Naive thymus-derived CD4-positive, alpha-beta T cell (primary cell): ENCODE data around the gene ABCC4. TPM values are rescaled to one million over a fixed set of nuclear protein-coding genes. Genes with fewer than 3 reads are reported as not detected.
A peak's percentile ranks its signal among the peaks of the same experiment; 100 is the strongest.

Experiments used
- ATAC-seq: fragments of 150-1000 bp; cut with Tn5 transposase; 2 replicates; pipeline ENCODE4 v1.10.0; 2021; ENCODE audit warnings: mild to moderate bottlenecking, moderate library complexity
- CTCF ChIA-PET: fragments of 350-600 bp; sonication (Branson Sonifier 250); formaldehyde crosslinking; loops from one replicate; lab custom pipeline; 2021; ENCODE audit warnings: antibody characterized with exemption; lab: Charles Lee
- POLR2A ChIA-PET: fragments of 350-600 bp; sonication (Branson Sonifier 250); formaldehyde crosslinking; loops from one replicate; lab custom pipeline; 2021; ENCODE audit warnings: antibody characterized with exemption, inconsistent platforms; lab: Charles Lee
- DNase-seq, 9 donors: peaks; one replicate each; pipeline versions ENCODE4 v3.0.0 to v3.0.0-alpha.2; 2020 to 2022; ENCODE audit warnings: mixed read lengths in 1 of 9
- H3K27ac ChIP-seq: one replicate; pipeline ENCODE4 v1.7.0; 2013; ENCODE audit warnings: mild to moderate bottlenecking, low read depth, low read length, moderate library complexity
- H3K27me3 ChIP-seq, 2 donors: one replicate each; pipeline ENCODE4 v1.7.0; 2013; ENCODE audit warnings: low read length in 2 of 2, mild to moderate bottlenecking in 2 of 2, moderate library complexity in 2 of 2; ENCODE audit not compliant: control insufficient read depth in 2 of 2, insufficient read depth in 2 of 2
- H3K36me3 ChIP-seq, 3 experiments: 1 replicate in 2 of 3; 2 replicates in 1 of 3; pipeline ENCODE4 v1.7.0; 2013; ENCODE audit warnings: low read length in 3 of 3, mild to moderate bottlenecking in 3 of 3, moderate library complexity in 1 of 3; ENCODE audit not compliant: insufficient read depth in 3 of 3, control insufficient read depth in 2 of 3
- H3K4me1 ChIP-seq, 2 donors: one replicate each; pipeline ENCODE4 v1.7.0; 2013; ENCODE audit warnings: low read length in 2 of 2, mild to moderate bottlenecking in 2 of 2, moderate library complexity in 1 of 2; ENCODE audit not compliant: control insufficient read depth in 2 of 2, insufficient read depth in 2 of 2
- H3K4me3 ChIP-seq: 2 replicates; pipeline ENCODE4 v1.7.0; 2013; ENCODE audit warnings: mild to moderate bottlenecking, low read length
- H3K9me3 ChIP-seq, 3 experiments: 1 replicate in 2 of 3; 2 replicates in 1 of 3; pipeline ENCODE4 v1.7.0; 2013; ENCODE audit warnings: low read length in 3 of 3; ENCODE audit not compliant: control insufficient read depth in 2 of 3
- H3K27ac Mint-ChIP-seq, 9 donors: one replicate each; pipeline ENCODE4 v1.8.0; 2020 to 2022; ENCODE audit warnings: mixed read lengths in 9 of 9, mild to moderate bottlenecking in 8 of 9, moderate library complexity in 5 of 9, inconsistent platforms in 2 of 9
- H3K27me3 Mint-ChIP-seq, 5 donors: one replicate each; pipeline ENCODE4 v1.8.0; 2021 to 2022; ENCODE audit warnings: mixed read lengths in 5 of 5, mild to moderate bottlenecking in 1 of 5
- H3K36me3 Mint-ChIP-seq, 5 donors: one replicate each; pipeline ENCODE4 v1.8.0; 2020 to 2022; ENCODE audit warnings: mixed read lengths in 5 of 5, mild to moderate bottlenecking in 3 of 5, inconsistent platforms in 1 of 5
- H3K4me1 Mint-ChIP-seq, 7 donors: one replicate each; pipeline ENCODE4 v1.8.0; 2020 to 2022; ENCODE audit warnings: mixed read lengths in 7 of 7, mild to moderate bottlenecking in 3 of 7, inconsistent platforms in 1 of 7
- H3K4me3 Mint-ChIP-seq, 10 donors: one replicate each; pipeline ENCODE4 v1.8.0; 2020 to 2022; ENCODE audit warnings: mild to moderate bottlenecking in 10 of 10, mixed read lengths in 10 of 10, moderate library complexity in 6 of 10, inconsistent platforms in 2 of 10
- H3K9me3 Mint-ChIP-seq, 11 donors: one replicate each; pipeline ENCODE4 v1.8.0; 2020 to 2022; ENCODE audit warnings: mixed read lengths in 11 of 11, mild to moderate bottlenecking in 4 of 11, inconsistent platforms in 1 of 11, moderate library complexity in 1 of 11
- intact Hi-C, 2 donors: fragments of 100-400 bp; cut with micrococcal nuclease; formaldehyde crosslinking; loops; one replicate each; pipeline ENCODE4 v1.15.1; 2023
- polyA plus RNA-seq, 2 donors: library from polyadenylated mRNA; unstranded; fragments of 300-500 nt; fragmentation: Illumina TruSeq; gene quantifications; one replicate each; pipeline ENCODE4 v1.2.3, GENCODE V29; 2021
- total RNA-seq, 6 experiments: library from RNA in 5 of 6; stranded (reverse) in 5 of 6; gene quantifications; 1 replicate in 5 of 6; 2 replicates in 1 of 6; pipeline ENCODE4 v1.2.3 and lab custom pipeline; 2021 to 2026

Gene ABCC4
- total and polyA plus RNA-seq, 7 experiments from 2014 or later: 3.5 to 9.2 (median 7.3) TPM

GRCh38 chr13:95231393-95231792 lies 69.9 kb downstream of the ABCC4 start:
- Mint-ChIP-seq H3K4me1 (peaks cover 4 to 15% (median 10%) of the 10 kb centered on the region in 7 donors), H3K27me3 (no peaks in the 10 kb centered on the region), H3K36me3 (peaks cover 0 to 14% (median 10%) of the 10 kb centered on the region in 5 donors), H3K9me3 (no peaks in the 10 kb centered on the region), H3K27ac (no peak overlapping the region), H3K4me3 (no peak overlapping the region)
- DNase-seq: no peak
- Histone ChIP-seq H3K4me3 (no peak overlapping the region), H3K36me3 (no peaks in the 10 kb centered on the region), H3K27ac (no peak overlapping the region), H3K9me3 (no peaks in the 10 kb centered on the region), H3K27me3 (no peaks in the 10 kb centered on the region), H3K4me1 (no peaks in the 10 kb centered on the region)
- POLR2A ChIA-PET: no interaction called here
- intact Hi-C loops: no loop called here
- CTCF ChIA-PET: interaction anchor here (0.6 kb wide), 1 partner anchor 114 kb away, joined by 4 read pairs; no protein-coding TSS in a partner anchor
- ATAC-seq: no peak

- Histone ChIP-seq H3K27me3 (no peaks in the 10 kb centered on the region), H3K27ac (no peak overlapping the region), H3K4me3 (no peak overlapping the region), H3K36me3 (no peaks in the 10 kb centered on the region), H3K4me1 (no peaks in the 10 kb centered on the region), H3K9me3 (no peaks in the 10 kb centered on the region)
- Mint-ChIP-seq H3K27ac (no peak overlapping the region), H3K36me3 (peaks cover 0 to 11% (median 4%) of the 10 kb centered on the region in 5 donors), H3K4me1 (peaks cover 1 to 13% (median 6%) of the 10 kb centered on the region in 7 donors), H3K4me3 (no peak overlapping the region), H3K9me3 (no peaks in the 10 kb centered on the region), H3K27me3 (no peaks in the 10 kb centered on the region)
- ATAC-seq: no peak
- ChIA-PET CTCF (no interaction called here), POLR2A (no interaction called here)
- DNase-seq: no peak
- intact Hi-C loops: no loop called here
Measured at GRCh38 chr13:95229855-95230254, 71.4 kb downstream of the ABCC4 start.

GRCh38 chr13:95228130-95228529 lies 73.1 kb downstream of the ABCC4 start:
- no peak for DNase-seq
- intact Hi-C loops: no loop called here
- no peak overlapping the region for H3K4me3 Mint-ChIP-seq

GRCh38 chr13:95226932-95227695 lies 74.1 kb downstream of the ABCC4 start:
- ATAC-seq: peak; percentile 67
- H3K27ac ChIP-seq: no peak overlapping the region
- H3K27ac Mint-ChIP-seq: peak overlapping the region in 1 of 9 donors; percentile 3

More at GRCh38 chr13:95228130-95228529, 73.1 kb downstream of the ABCC4 start:
- Mint-ChIP-seq H3K27ac (no peak overlapping the region), H3K4me1 (peaks cover 4 to 13% (median 6%) of the 10 kb centered on the region in 7 donors), H3K9me3 (no peaks in the 10 kb centered on the region), H3K36me3 (peaks cover 0 to 20% (median under 1%) of the 10 kb centered on the region in 5 donors), H3K27me3 (no peaks in the 10 kb centered on the region)
- Histone ChIP-seq H3K4me3 (no peak overlapping the region), H3K9me3 (no peaks in the 10 kb centered on the region), H3K27me3 (no peaks in the 10 kb centered on the region), H3K27ac (no peak overlapping the region), H3K4me1 (no peaks in the 10 kb centered on the region), H3K36me3 (no peaks in the 10 kb centered on the region)
- ChIA-PET POLR2A (no interaction called here), CTCF (no interaction called here)
- no peak for ATAC-seq

GRCh38 chr13:95226476-95226875 lies 74.8 kb downstream of the ABCC4 start:
- peaks cover 4 to 13% (median 6%) of the 10 kb centered on the region in 7 donors for H3K4me1 Mint-ChIP-seq
- Histone ChIP-seq H3K27me3 (no peaks in the 10 kb centered on the region), H3K36me3 (no peaks in the 10 kb centered on the region), H3K4me3 (no peak overlapping the region), H3K27ac (no peak overlapping the region), H3K4me1 (no peaks in the 10 kb centered on the region), H3K9me3 (no peaks in the 10 kb centered on the region)
- POLR2A ChIA-PET: no interaction called here
- no peak for DNase-seq
- H3K4me3 Mint-ChIP-seq: no peak overlapping the region
- CTCF ChIA-PET: no interaction called here
- H3K36me3 Mint-ChIP-seq: peaks cover 0 to 24% (median 0%) of the 10 kb centered on the region in 5 donors
- ATAC-seq: no peak
- no peak overlapping the region for H3K27ac Mint-ChIP-seq
- intact Hi-C loops: no loop called here
- H3K9me3 Mint-ChIP-seq: no peaks in the 10 kb centered on the region
- H3K27me3 Mint-ChIP-seq: no peaks in the 10 kb centered on the region

More at GRCh38 chr13:95226932-95227695, 74.1 kb downstream of the ABCC4 start:
- no peaks in the 10 kb centered on the region for H3K27me3 Mint-ChIP-seq
- intact Hi-C loops: no loop called here
- Histone ChIP-seq H3K4me1 (no peaks in the 10 kb centered on the region), H3K9me3 (no peaks in the 10 kb centered on the region), H3K27me3 (no peaks in the 10 kb centered on the region), H3K4me3 (no peak overlapping the region), H3K36me3 (no peaks in the 10 kb centered on the region)
- H3K4me1 Mint-ChIP-seq: peaks cover 4 to 13% (median 6%) of the 10 kb centered on the region in 7 donors
- no peak for DNase-seq
- ChIA-PET CTCF (no interaction called here), POLR2A (no interaction called here)
- H3K9me3 Mint-ChIP-seq: no peaks in the 10 kb centered on the region
- no peak overlapping the region for H3K4me3 Mint-ChIP-seq
- peaks cover 0 to 20% (median 0%) of the 10 kb centered on the region in 5 donors for H3K36me3 Mint-ChIP-seq

- intact Hi-C loops: no loop called here
- ATAC-seq: no peak
Measured at GRCh38 chr13:95226050-95226449, 75.2 kb downstream of the ABCC4 start.

GRCh38 chr13:95224064-95224463 lies 77.2 kb downstream of the ABCC4 start:
- ChIA-PET POLR2A (no interaction called here), CTCF (no interaction called here)
- no peak overlapping the region for H3K4me3 Mint-ChIP-seq

More at GRCh38 chr13:95226050-95226449, 75.2 kb downstream of the ABCC4 start:
- Mint-ChIP-seq H3K27ac (no peak overlapping the region), H3K9me3 (no peaks in the 10 kb centered on the region), H3K36me3 (peaks cover 0 to 23% (median 0%) of the 10 kb centered on the region in 5 donors), H3K27me3 (no peaks in the 10 kb centered on the region), H3K4me3 (no peak overlapping the region), H3K4me1 (peaks cover 4 to 13% (median 6%) of the 10 kb centered on the region in 7 donors)
- no peak for DNase-seq
- CTCF ChIA-PET: no interaction called here
- Histone ChIP-seq H3K4me1 (no peaks in the 10 kb centered on the region), H3K27ac (no peak overlapping the region), H3K27me3 (no peaks in the 10 kb centered on the region), H3K36me3 (no peaks in the 10 kb centered on the region), H3K4me3 (no peak overlapping the region), H3K9me3 (no peaks in the 10 kb centered on the region)
- POLR2A ChIA-PET: no interaction called here

More at GRCh38 chr13:95224064-95224463, 77.2 kb downstream of the ABCC4 start:
- no peak for ATAC-seq
- intact Hi-C loops: no loop called here
- no peak for DNase-seq
- H3K36me3 Mint-ChIP-seq: peaks cover 0 to 36% (median 12%) of the 10 kb centered on the region in 5 donors
- H3K9me3 ChIP-seq: no peaks in the 10 kb centered on the region
- peaks cover 4 to 13% (median 6%) of the 10 kb centered on the region in 7 donors for H3K4me1 Mint-ChIP-seq
- H3K4me3 ChIP-seq: no peak overlapping the region
- no peaks in the 10 kb centered on the region for H3K27me3 ChIP-seq
- H3K9me3 Mint-ChIP-seq: no peaks in the 10 kb centered on the region
- H3K4me1 ChIP-seq: no peaks in the 10 kb centered on the region
- no peaks in the 10 kb centered on the region for H3K36me3 ChIP-seq
- no peaks in the 10 kb centered on the region for H3K27me3 Mint-ChIP-seq
- H3K27ac Mint-ChIP-seq: no peak overlapping the region
- H3K27ac ChIP-seq: no peak overlapping the region
